OCI-LY3 (cell line): ENCODE results near the gene DYRK2.

Experiments
- CTCF ChIP-seq: fragments of 200-600, 300-600 bp; sonication (generic); IDR thresholded peaks from 2 replicates; pipeline ENCODE4 v1.5.1; 2014; ENCODE audit warnings: antibody characterized with exemption, low read length, low read depth
- EZH2phosphoT487 ChIP-seq: fragments of 200-600 bp; shearing (Covaris generic); IDR thresholded peaks from 2 replicates; pipeline ENCODE4 v1.6.1; 2018; ENCODE audit warnings: antibody characterized with exemption, mixed run types, low read depth

GRCh38 chr12:67669217-67669933, 20.8 kb downstream of the DYRK2 start:
- TF ChIP-seq CTCF (no peak), EZH2phosphoT487 (no peak)
